Sigmoid colon (tissue), 4 donors: Measurements from ENCODE around the gene KRTAP1-5.

Source experiments
- POLR2AphosphoS5 ChIP-seq, 4 donors: sonication (generic); formaldehyde crosslinking; IDR thresholded peaks; one replicate each; pipeline ENCODE4 v1.6.1; 2017; ENCODE audit warnings: antibody characterized with exemption in 4 of 4
- TF ChIP-seq, protein P1 (sequence below), 4 experiments: fragments of 450-650 bp in 3 of 4; fragments of 200-600 bp in 1 of 4; IDR thresholded peaks; one replicate each; pipeline ENCODE4 v1.5.1; 2016 to 2019; ENCODE audit warnings: antibody characterized with exemption in 4 of 4, mild to moderate bottlenecking in 3 of 4, moderate library complexity in 2 of 4

DNA sequence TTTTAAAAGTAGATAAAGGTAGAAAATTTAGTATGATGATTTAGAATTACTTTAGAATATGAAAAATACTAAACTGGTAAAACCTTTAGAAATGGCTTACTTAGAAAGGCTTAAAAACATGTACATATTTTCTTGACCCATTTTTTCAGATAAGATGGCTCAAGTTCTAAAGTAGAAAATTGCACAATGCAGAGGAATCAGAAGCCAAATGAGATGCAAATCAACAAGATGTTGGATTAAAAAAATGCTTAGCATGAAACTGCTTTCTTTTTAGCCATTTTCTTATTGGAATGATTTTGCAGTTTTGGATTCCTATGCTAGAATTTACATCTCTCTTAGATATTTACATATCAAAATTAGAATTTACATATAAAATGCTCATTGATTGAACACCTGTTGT is 16.6 kb downstream of the KRTAP1-5 start:
- TF ChIP-seq, protein P1, sequence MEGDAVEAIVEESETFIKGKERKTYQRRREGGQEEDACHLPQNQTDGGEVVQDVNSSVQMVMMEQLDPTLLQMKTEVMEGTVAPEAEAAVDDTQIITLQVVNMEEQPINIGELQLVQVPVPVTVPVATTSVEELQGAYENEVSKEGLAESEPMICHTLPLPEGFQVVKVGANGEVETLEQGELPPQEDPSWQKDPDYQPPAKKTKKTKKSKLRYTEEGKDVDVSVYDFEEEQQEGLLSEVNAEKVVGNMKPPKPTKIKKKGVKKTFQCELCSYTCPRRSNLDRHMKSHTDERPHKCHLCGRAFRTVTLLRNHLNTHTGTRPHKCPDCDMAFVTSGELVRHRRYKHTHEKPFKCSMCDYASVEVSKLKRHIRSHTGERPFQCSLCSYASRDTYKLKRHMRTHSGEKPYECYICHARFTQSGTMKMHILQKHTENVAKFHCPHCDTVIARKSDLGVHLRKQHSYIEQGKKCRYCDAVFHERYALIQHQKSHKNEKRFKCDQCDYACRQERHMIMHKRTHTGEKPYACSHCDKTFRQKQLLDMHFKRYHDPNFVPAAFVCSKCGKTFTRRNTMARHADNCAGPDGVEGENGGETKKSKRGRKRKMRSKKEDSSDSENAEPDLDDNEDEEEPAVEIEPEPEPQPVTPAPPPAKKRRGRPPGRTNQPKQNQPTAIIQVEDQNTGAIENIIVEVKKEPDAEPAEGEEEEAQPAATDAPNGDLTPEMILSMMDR (IDR thresholded peaks at IDR 0.05) = no peak
- TF ChIP-seq POLR2AphosphoS5 (IDR thresholded peaks at IDR 0.05) = no peak
